ENCODE data around the gene NPHS1.
A peak's percentile ranks its signal among the peaks of the same experiment; 100 is the strongest.
"Not testable (repeated sequence)": the region's sequence is repeated elsewhere in the genome, so short reads cannot be mapped to it uniquely, and the experiment has no call there.

The NPHS1 gene

GRCh38 chr19:35848919-35849505 is 3.3 kb downstream of the NPHS1 start:
- DNase-seq = no peak

- DNase-seq = no peak
These were observed 3.8 kb downstream of the NPHS1 start for GRCh38 chr19:35848486-35848885.

GRCh38 chr19:35847911-35848310 is 4.4 kb downstream of the NPHS1 start:
- DNase-seq = no peak

GRCh38 chr19:35846038-35846668 is 6.2 kb downstream of the NPHS1 start:
- no peak for DNase-seq

- DNase-seq = no peak
These were observed 6.9 kb downstream of the NPHS1 start for GRCh38 chr19:35845215-35846037.

DNA sequence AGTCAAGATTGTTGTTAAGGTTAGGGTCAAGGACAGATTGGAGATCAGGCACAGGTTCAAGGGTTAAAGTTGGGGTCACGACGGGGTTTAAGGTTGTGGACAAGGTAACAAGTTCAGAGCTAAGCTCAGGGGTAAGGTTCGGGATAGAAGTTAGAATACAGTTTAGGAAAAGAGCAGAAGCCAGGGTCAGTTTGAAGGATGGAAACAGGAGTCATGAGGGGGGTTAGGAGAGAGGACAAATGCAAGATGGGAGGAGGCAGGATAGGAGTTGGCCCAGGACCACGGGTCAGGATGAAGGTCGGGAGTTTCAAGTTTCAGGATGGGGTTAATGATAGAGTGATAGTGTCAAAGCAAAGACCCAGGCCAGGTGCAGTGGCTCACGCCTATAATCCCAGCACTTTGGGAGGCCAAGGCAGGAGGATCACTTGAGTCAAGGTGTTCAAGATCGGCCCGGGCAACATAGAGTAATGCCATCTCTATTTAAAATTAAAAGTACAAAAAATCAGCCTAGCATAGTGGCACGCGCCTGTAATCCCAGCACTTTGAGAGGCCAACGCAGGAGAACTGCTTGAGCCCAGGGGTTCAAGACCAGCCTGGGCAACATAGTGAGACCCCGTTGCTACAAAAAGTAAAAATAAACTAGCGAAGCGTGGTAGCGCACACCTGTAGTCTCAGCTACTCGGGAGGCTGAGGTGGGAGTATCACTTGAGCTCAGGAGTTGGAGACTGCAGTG is 7.7 kb downstream of the NPHS1 start:
- DNase-seq = no peak

DNA sequence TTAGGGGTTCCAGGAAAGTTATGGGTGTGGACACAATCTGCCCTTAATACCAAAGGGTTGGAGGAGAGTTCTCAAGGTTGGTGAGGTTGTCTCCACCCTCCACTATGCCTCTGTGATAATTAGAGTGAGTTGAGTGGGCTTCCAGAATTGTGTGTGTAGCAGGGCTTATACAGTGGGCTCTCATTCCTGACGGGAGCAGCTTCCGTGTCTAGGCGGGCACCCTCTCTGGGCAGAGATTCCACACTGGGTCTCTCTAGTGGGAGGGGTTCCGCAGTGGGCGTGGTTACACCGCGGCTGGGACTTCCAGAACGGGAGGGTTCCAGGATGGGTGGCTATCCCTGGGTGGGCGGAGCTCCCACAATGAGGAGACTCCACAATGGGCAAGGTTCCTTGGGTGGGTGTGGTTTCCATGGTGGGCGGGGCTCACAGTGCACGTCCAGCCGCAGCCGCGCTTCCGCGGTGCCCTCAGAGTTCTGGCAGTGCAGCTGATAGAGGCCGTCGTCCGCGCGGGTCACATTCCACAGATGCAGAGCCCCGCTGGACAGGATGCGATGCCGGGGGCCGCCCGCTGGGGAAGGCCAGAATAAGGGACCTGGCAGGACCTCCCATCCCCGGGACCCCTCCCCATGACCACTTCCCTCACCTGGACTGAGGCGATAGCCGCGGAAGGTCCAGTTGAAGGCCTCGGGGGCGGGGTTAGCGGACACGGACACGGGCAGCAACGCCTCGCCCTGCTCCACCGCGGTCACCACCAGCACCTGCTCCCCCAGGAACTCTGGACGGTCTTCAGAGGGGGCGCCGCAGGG is 8.4 kb downstream of the NPHS1 start:
- no peak for DNase-seq

- no peak for DNase-seq
These were observed 9.5 kb downstream of the NPHS1 start for GRCh38 chr19:35842666-35843272.

GRCh38 chr19:35841961-35842595 is 10.2 kb downstream of the NPHS1 start:
- DNase-seq = no peak

DNA sequence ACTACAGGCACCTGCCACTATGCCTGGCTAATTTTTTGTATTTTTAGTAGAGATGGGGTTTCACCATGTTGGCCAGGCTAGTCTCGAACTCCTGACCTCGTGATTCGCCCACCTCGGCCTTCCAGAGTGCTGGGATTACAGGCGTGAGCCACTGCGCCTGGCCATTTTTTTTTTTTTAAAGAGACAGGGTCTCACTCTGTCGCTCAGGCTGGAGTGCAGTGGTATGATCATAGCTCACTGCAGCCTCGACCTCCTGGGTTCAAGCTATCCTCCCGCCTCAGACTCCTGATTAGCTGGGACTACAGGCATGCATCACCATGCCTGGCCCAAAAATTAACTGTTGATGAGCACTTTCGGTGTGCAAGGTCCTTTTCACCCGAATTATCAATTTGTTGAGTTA is 16.2 kb downstream of the NPHS1 start:
- not testable (repeated sequence) for DNase-seq

DNA sequence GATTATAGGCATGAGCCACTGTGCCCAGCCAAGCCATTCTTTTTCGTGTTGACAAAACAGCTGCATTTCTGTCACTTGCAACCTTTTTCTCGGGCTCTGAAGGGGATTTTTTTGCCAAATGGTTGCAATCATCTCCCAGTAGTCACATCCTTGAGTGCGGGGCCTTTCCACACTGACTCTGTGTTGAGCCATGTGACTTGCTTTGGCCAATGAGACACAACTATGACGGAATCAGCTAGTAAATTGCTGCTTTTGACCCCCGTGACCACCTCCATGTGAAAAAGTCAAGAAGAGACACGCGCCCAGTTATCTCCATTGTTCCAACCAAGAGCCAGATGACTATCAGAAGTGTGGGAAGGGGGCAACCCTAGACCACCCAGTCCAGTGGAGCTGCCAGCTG is 18.3 kb downstream of the NPHS1 start:
- DNase-seq = no peak

- DNase-seq = no peak
These were observed 20.2 kb downstream of the NPHS1 start for GRCh38 chr19:35832054-35832453.

DNA sequence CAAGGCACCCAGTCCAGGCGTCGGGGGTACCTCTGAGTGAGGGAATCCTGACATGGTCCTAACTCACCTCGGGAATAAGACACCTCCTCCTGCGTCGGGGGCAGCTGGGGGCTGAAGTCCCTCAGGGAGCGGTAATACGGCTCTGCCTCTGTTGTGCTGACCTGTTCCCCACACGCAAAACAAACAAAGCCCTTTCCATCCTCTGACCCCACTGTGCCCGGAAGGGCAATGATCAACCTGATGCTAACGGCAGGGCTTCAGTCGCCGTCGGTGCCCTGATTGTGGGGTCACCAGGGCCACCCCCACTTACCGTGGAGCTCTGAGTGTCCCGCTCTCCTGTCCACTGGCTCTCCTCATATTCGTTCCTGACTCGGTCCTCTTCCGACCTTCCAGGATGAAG is 21.3 kb downstream of the NPHS1 start:
- no peak for DNase-seq

- peak in 4 of 14 donors; percentile 3 to 27 (median 14) for DNase-seq
These were observed 23.5 kb downstream of the NPHS1 start for GRCh38 chr19:35828692-35829301.

DNA sequence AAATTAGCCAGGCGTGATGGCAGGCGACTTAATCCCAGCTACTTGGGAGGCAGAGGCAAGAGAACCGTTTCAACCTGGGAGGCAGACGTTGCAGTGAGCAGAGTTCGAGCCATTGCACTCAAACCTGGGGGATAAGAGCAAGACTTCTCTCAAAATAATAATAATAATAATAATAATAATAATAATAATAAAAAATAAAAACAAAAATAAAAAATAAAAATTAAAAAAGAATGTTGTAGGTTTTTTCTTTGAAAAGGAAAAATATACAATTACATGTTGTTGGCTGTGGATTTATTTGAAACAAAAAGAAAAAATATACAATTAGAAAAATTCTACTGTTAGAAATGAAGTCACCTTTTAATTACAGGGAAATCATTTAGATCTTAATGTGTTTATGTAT is 28.2 kb downstream of the NPHS1 start:
- DNase-seq = no peak

GRCh38 chr19:35822579-35822978 is 29.7 kb downstream of the NPHS1 start:
- no peak for DNase-seq

DNA sequence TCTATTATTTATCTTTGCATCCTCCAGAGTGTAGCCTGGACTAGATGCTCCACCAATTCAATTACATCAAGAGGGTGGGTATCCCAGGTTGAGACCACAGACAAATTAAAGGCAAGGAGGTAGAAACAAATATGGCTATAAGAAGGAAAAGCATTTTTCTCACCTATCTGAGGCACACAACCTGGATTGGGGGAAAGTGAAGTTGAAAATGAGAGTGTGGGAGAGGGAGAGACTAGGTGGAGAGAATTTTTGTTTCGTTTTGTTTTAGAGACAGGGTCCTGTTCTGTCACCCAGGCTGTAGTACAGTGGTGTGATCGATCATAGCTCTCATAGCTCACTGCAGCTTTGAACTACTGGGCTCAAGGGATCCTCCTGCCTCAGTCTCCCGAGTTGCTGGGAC is 33.9 kb downstream of the NPHS1 start:
- no peak for DNase-seq

DNA sequence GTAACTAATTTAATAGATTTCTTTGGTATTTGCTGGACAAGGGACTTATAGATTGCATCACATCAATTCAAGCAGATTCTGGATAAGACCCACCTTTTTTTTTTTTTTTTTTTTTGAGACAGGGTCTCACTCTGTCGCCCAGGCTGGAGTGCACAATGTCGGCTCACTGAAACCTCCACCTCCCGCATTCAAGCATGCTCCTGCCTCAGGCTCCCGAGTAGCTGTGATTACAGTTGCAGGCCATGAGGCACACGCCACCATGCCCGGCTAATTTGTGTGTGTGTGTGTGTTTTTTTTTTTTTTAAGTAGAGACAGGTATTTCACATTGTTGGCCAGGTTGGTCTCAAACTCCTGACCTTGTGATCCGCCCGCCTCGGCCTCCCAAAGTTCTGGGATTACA is 35.5 kb downstream of the NPHS1 start:
- no peak for DNase-seq

GRCh38 chr19:35816262-35816661 is 36.0 kb downstream of the NPHS1 start:
- DNase-seq = no peak

DNA sequence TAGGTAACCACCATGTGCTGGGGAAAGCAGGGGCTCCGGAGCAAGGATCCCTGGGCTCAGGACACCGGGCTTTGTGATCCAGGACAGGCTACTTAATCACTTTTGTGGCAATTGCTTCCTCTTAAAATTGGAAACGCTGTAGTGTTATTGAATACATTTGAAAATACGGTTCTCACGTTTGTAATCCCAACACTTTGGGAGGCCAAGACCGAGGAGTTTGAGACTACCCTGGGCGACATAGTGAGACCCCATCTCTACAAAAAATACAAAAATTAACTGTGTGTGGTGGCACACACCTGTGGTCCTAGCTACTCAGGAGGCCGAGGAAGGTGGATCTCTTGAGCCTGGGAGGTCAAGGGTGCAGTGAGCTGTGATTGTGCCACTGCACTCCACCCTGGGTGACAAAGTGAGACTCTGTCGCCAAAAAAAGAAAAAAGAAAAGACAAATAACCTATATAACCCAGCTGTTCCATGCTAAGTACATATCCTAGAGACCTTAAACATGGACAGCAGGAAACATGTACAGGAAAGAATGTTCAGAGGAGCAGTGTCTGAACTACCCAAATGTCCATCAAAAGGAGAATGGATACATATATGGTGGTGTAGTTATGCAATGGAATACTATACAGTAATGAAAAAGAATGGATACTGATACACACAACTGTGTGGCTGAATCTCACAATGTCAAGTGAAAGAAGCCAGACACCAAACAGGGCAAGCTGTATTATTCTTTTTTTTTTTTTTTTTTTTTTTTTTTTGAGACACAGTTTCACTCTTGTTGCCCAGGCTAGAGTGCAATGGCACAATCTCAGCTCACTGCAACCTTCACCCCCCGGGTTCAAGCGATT is 39.0 kb downstream of the NPHS1 start:
- no peak for DNase-seq

All from C1 segment of cervical spinal cord (tissue), 14 donors.